Calu3 (cell line): Measurements from ENCODE around the gene CHKA. TPM values are rescaled to one million over a fixed set of nuclear protein-coding genes. Genes with fewer than 3 reads are reported as not detected.

Experiments
- BruUV-seq: library from RNA; stranded (reverse); fragments of 400-500 nt; replicated peaks from 2 replicates; lab custom pipeline; 2021; lab: Mats Ljungman, UMichigan
- CTCF ChIA-PET: fragments of 300-600 bp; sonication (Branson Sonifier 250); formaldehyde crosslinking; loops from one replicate; lab custom pipeline; 2022; ENCODE audit warnings: antibody characterized with exemption; lab: Charles Lee
- DNase-seq: peaks from one replicate; pipeline ENCODE4 v3.0.0; 2022
- H3K27ac Mint-ChIP-seq: one replicate; pipeline ENCODE4 v1.8.0; 2022; ENCODE audit warnings: mixed read lengths; ENCODE audit not compliant: unreplicated experiment
- H3K27me3 Mint-ChIP-seq: one replicate; pipeline ENCODE4 v1.8.0; 2022; ENCODE audit warnings: mixed read lengths; ENCODE audit not compliant: unreplicated experiment
- H3K36me3 Mint-ChIP-seq: one replicate; pipeline ENCODE4 v1.8.0; 2022; ENCODE audit warnings: mild to moderate bottlenecking, moderate library complexity, mixed read lengths; ENCODE audit not compliant: insufficient read depth, unreplicated experiment
- H3K4me1 Mint-ChIP-seq: one replicate; pipeline ENCODE4 v1.8.0; 2022; ENCODE audit warnings: mild to moderate bottlenecking, low read depth, mixed read lengths; ENCODE audit not compliant: unreplicated experiment
- H3K4me3 Mint-ChIP-seq: one replicate; pipeline ENCODE4 v1.8.0; 2022; ENCODE audit warnings: mild to moderate bottlenecking, low read depth, moderate library complexity, mixed read lengths; ENCODE audit not compliant: unreplicated experiment
- H3K9me3 Mint-ChIP-seq: one replicate; pipeline ENCODE4 v1.8.0; 2022; ENCODE audit warnings: low read depth, mixed read lengths; ENCODE audit not compliant: unreplicated experiment
- intact Hi-C: fragments of 100-400 bp; cut with micrococcal nuclease; formaldehyde crosslinking; loops from one replicate; pipeline ENCODE4 v1.10.0; 2022; ENCODE audit not compliant: unreplicated experiment
- total RNA-seq: library from RNA; stranded (reverse); gene quantifications from 2 replicates; pipeline ENCODE4 v1.2.3, GENCODE V29; 2022
- TF ChIP-seq, protein P1 (sequence below): fragments of 200-600 bp; IDR thresholded peaks from one replicate; pipeline ENCODE4 v1.8.0; 2022; ENCODE audit warnings: antibody characterized with exemption; ENCODE audit not compliant: unreplicated experiment

Gene CHKA
- total RNA-seq, 1 experiment from 2014 or later, result 104 TPM

DNA sequence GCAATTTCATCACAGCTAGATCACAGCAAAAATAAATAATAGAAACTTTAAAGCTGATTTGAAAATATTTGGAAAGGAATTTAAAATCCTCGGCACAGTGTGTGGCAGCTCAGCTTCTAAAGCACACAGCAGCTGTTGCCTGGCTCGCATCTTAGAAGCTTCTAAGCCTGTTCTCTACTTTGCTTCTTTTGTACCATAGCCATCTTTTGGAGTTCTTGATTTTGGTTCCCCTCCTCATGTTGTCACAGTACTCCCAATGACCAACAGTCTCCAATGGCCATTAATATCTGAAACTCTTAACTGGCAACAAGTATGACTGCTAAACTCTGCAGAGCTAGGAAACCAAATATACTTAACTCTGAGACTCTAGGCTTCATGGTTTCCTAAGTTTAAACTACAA is 28.8 kb downstream of the CHKA start:
- CTCF ChIA-PET, result interaction anchor here (1.4 to 2.6 kb wide), 2 partner anchors 10 to 49 kb away, joined by 4 to 7 read pairs; no protein-coding TSS in a partner anchor
- no peak for DNase-seq
- BruUV-seq, result TSS peak; percentile 3
- H3K27me3 Mint-ChIP-seq, result no peaks in the 10 kb centered on the region
- peak overlapping the region; percentile 63 for H3K27ac Mint-ChIP-seq
- H3K4me3 Mint-ChIP-seq, result no peak overlapping the region
- TF ChIP-seq, protein P1, sequence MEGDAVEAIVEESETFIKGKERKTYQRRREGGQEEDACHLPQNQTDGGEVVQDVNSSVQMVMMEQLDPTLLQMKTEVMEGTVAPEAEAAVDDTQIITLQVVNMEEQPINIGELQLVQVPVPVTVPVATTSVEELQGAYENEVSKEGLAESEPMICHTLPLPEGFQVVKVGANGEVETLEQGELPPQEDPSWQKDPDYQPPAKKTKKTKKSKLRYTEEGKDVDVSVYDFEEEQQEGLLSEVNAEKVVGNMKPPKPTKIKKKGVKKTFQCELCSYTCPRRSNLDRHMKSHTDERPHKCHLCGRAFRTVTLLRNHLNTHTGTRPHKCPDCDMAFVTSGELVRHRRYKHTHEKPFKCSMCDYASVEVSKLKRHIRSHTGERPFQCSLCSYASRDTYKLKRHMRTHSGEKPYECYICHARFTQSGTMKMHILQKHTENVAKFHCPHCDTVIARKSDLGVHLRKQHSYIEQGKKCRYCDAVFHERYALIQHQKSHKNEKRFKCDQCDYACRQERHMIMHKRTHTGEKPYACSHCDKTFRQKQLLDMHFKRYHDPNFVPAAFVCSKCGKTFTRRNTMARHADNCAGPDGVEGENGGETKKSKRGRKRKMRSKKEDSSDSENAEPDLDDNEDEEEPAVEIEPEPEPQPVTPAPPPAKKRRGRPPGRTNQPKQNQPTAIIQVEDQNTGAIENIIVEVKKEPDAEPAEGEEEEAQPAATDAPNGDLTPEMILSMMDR, result no peak
- H3K4me1 Mint-ChIP-seq, result peaks cover 49% of the 10 kb centered on the region
- intact Hi-C loops, result loop anchor here (5.0 kb wide), 1 partner anchor 115 kb away; no protein-coding TSS in a partner anchor
- no peaks in the 10 kb centered on the region for H3K9me3 Mint-ChIP-seq
- H3K36me3 Mint-ChIP-seq, result peaks cover 47% of the 10 kb centered on the region

DNA sequence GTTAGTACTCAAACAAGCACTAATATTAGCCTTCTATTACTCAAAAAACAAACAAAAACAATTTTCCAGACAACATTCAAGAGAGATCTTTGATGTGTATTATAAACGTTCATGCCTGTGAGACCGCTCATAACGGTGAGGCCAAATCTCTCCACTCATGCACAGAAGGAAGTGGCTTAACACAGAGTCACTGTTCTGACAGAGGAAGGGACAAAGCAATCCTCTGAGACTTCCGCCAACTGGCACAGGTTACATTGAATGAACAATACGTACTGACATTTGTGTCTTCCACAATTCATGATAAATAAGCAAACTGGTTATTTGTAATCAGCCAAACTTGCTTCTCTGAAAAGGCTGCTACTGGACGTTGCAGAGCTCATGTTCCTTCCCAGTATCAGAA is 30.5 kb downstream of the CHKA start:
- Mint-ChIP-seq H3K27me3 (no peaks in the 10 kb centered on the region), H3K4me1 (peaks cover 41% of the 10 kb centered on the region), H3K9me3 (no peaks in the 10 kb centered on the region), H3K27ac (peak overlapping the region; percentile 63), H3K4me3 (peak overlapping the region; percentile 56), H3K36me3 (peaks cover 36% of the 10 kb centered on the region)
- CTCF ChIA-PET, result interaction anchor here (1.2 to 2.6 kb wide), 4 partner anchors 9 to 119 kb away, joined by 4 to 7 read pairs (median 6); no protein-coding TSS in a partner anchor
- DNase-seq, result peak; percentile 43
- TF ChIP-seq, protein P1, result no peak
- intact Hi-C loops, result loop anchor here (5.0 kb wide), 1 partner anchor 117 kb away; no protein-coding TSS in a partner anchor
- no TSS peak for BruUV-seq

DNA sequence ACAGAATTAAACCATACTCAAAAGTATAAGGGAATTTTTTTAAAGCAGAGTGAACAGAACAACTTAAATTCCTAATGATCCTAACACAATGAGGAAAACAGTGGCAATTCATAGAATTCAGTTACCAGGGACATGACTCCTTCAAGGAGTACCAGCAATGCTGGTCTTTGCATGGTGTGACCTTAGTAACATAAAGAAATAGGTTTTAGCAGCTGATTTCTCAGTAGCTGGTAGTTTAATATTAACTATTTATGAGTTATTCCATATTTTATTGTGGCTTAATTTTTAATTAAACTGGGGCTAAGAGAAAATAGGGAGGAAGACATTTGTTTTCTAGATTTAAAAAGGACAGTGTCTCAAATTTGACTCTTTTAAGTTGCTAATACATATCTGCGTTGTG is 30.9 kb downstream of the CHKA start:
- BruUV-seq, result no TSS peak
- Mint-ChIP-seq H3K36me3 (peaks cover 32% of the 10 kb centered on the region), H3K4me3 (peak overlapping the region; percentile 56), H3K27ac (peak overlapping the region; percentile 63), H3K4me1 (peaks cover 41% of the 10 kb centered on the region), H3K27me3 (no peaks in the 10 kb centered on the region), H3K9me3 (no peaks in the 10 kb centered on the region)
- intact Hi-C loops, result loop anchor here (5.0 kb wide), 1 partner anchor 117 kb away; no protein-coding TSS in a partner anchor
- DNase-seq, result no peak
- TF ChIP-seq, protein P1, result no peak
- CTCF ChIA-PET, result interaction anchor here (1.2 to 1.7 kb wide), 3 partner anchors 9 to 119 kb away, joined by 4 to 7 read pairs (median 5); no protein-coding TSS in a partner anchor

DNA sequence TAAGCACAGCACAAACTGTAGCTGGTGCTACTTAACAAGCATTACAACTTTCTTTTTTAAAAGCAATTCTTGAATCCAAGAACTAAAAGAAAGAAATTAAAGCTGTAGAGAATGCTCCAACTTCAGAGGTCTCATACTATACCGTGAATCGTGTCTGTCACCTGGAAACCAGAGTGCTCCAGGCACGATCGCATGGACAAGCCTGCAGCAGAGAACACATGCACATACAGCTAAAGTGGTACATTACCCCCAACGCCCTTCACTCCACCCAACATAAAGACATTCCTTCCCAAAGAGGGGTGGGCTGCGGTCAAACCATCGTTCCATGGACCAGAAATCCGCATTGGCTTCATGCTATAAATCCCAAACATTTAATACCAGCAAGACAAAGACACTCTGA is 31.5 kb downstream of the CHKA start:
- Mint-ChIP-seq H3K36me3 (peaks cover 25% of the 10 kb centered on the region), H3K9me3 (no peaks in the 10 kb centered on the region), H3K27me3 (no peaks in the 10 kb centered on the region), H3K4me3 (peak overlapping the region; percentile 56), H3K4me1 (peaks cover 41% of the 10 kb centered on the region), H3K27ac (peak overlapping the region; percentile 63)
- intact Hi-C loops, result loop anchor here (5.0 kb wide), 1 partner anchor 118 kb away; no protein-coding TSS in a partner anchor
- CTCF ChIA-PET, result interaction anchor here (1.4 to 1.7 kb wide), 3 partner anchors 8 to 120 kb away, joined by 3 to 7 read pairs (median 4); no protein-coding TSS in a partner anchor
- no peak for DNase-seq
- TF ChIP-seq, protein P1, result no peak
- BruUV-seq, result no TSS peak
